Activated CD4-positive, alpha-beta T cell treated with anti-CD3 and anti-CD28 coated beads, Interleukin-10, Interleukin-2, amounts not matched to agents 100 ng/mL and 50 ng/mL, durations not matched to agents 16 hours and 8 hours (primary cell): Measurements from ENCODE around the gene C2orf72.
"Not testable (repeated sequence)": the region's sequence is repeated elsewhere in the genome, so short reads cannot be mapped to it uniquely, and the experiment has no call there.

ENCODE experiments used
- DNase-seq: peaks from one replicate; pipeline ENCODE4 v3.0.0-alpha.2; 2020

The C2orf72 gene

DNA sequence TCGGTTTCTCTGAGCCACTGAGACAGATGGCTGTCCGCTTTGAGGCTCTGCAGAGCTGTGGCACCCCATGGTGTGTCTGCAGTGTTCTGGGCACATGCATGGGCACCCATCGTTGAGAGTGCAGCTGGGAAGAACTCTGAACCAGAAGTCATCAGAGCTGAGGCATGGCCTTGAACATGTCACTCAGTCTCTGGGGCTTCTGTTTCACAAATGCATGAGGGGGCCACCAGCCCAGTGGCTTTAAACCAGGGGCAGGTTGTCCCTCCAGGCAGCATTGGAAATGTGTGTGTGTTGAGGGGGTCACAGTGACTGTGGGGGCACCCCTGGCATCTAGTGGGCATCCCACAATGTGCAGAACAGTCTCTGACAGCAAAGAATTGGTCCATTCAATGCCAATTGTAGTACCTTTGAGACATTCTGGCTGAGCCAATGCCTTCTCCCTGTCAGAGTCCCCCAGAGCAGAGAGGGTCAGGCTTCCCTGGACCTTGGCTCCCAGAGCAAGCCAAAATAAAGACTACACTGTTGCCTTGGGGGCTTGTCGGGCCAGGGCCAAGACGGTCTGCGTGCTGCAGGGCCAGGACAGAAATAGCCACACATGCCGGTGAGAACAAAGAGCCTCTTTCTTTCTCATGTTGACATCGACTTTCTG is 10.1 kb downstream of the C2orf72 start:
- DNase-seq, result no peak

DNA sequence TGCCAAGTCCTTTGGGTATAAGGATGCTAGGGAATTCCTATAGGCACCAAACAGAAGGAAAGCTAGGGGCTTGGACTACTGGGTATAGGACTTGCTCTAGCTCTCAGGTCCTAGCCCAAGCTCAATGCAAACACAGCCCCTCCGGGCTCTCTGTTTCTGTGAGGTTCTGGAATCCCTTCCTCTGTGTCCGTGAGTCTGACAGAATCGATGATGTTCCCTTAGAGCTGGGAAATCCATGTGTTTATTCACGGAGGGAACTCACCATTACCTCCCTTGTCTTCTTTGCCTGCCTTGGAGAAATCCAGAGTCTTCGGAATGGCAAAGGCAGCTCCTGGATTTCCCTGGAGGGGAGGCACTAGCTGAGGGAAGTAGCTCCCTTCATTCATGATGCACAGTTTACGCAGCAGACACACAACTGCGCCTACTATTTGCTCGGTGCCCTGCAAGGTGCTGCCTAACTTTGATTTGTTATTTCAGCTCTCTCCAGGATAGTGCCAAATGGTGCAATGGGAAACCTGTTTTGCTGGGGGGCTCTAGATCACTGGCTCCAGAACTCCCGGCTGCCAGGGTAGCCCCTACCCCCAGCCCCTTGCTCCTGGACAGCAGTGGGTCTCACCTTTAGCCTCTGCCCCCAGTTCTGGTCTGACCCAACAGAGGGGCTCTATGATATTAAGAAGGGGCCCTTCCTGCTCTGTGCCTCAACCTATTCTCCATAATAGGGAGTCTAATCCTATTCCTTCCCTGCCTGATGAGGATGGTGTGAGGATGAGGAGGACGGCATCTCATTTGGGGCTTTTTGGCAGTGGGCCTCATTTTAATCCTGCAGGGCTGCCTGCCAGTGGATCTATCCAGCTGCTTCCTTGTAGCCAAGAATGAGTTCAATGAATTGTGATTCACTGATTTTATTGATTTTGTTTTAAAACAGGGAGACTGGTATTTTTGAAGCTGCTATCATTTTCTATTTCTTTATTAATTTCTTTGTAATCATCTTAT is 10.9 kb downstream of the C2orf72 start:
- DNase-seq, result no peak

DNA sequence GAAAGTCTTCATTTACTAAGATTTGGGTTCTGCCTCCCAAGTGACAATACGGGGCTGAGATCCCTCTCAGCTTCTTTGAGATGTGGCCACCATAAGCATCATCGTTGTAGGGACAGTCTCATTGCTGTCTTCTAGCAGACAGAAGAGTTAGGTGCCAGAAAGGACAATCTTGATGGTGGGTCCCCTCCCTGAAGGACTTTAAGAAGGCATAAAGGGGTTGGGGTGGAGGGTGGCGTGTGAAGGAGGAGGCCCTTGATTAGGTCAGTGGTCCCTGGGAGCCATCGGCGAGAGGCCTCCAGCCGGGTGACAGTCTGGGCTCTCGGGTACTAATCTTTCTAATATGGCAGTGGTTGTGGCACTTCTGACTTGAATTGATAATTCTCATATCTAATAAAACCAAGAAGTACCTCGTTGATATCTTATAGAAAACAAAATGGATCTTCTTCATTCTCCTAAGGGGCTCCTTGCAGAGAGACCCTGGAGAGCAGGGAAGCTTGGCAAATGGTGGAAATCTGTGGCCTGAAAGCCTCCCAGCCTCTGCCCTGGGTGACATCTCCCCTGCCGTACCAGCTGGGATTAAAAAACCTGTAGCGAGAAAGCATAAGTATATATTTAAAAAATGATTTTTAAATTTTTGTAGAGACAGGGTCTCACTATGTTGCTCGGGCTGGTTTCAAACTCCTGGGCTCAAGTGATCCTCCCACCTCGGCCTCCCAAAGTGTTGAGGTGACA is 12.1 kb downstream of the C2orf72 start:
- no peak for DNase-seq

DNA sequence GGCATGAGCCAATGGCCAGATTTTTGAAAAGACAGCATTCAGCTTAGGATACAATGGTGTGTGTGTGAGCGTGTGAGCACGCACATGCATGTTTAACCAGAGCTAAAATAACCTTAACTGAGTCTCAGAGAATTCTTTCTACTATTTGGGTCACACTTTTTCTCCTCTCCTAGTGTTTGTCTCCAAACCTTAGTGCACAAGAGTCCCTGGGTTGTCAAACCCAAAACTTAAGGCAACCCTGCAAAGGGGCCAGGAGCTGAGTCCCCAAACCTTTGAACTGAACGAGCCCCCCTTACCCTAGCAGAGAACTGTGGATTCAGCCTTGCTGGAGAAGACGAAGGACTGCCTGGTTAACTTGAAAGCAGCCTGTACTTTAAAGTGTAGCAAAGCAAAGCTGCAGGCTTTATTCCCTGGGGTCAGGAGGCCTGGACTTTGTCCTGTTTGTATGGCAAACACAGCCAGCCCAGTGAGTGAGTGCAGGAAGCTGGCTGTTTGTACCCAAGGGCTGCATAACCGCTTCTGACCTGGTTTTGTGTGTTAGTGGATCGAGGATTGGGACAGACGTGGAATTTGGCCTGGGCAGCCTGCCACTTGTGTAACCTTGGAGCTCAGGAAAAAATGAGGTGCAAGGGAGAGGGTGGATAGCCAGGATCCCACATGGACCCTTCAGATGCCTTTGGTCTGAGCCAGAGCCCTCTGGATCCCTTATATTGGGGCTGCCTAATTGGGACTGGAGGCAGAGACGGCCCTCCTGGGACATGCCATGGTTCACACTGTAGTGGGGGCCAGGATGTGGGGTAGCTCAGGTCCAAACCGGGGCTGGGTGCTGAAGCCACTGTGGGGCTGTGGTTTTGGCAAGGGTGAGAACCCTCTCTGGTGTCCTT is 12.9 kb downstream of the C2orf72 start:
- DNase-seq, result no peak

DNA sequence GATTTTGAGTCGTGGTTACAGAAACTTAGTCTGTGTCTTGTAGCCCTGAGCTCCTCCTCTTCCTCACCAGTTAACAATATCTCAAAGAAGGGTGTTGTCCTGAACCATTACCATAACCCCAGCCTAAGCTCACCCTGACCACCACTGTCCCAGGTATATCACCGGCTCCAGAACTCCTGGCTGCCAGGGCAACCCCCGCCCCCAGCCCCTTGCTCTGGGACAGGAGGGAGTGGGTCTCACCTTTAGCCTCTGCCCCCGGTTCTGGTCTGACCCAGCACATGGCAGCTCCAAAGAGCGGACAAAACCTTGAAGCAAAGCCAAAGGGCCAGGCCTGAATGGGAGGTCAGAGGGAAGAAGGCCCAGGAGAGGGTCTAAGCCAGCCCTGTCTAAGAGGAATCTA is 13.8 kb downstream of the C2orf72 start:
- no peak for DNase-seq

DNA sequence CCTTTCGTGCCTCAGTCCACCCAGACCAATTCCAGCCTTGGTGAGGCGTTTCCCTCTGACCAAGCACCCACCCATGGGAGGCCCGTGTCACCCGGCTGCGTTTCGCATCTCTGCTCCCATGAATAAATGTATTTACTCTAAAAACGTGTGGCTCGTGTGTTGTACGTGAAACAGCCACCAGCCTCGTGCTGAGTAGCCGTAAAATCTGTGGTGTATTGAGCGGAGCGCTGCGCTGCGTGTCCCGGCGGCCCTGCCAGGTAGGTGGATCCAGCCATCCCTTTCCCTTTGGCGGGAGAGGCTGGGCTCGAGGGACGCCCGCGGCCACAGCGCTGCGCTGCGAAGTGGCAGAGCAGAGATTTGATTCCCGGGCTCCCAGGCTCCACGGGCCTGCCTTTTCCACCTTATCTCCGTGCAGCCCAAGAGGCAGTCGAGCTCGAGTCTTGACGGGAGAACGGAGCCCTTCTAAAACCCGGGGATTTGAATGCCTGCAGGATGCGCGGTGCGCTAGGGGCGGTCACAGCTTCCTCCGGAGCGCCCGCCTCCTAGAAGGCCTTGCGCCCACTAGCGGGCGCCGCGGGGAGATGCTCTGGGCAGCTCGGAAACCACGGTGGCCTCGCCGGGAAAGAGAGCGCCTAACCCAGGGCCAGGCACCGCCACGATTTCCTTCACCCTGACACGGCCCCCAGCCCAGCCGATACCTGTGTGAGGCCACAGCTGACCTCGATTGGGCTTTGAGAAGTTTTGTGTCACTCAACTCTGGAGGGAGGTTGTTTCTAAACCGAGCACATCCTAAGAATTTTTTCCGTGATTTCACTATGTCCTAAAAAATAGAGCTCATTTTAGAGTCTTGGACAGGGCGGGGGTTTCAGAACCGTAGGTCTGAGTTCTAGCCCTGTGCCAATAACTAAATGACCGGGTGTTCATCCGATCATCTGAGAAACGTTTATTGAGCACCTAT is 15.4 kb downstream of the C2orf72 start:
- peak; percentile 91 for DNase-seq

DNA sequence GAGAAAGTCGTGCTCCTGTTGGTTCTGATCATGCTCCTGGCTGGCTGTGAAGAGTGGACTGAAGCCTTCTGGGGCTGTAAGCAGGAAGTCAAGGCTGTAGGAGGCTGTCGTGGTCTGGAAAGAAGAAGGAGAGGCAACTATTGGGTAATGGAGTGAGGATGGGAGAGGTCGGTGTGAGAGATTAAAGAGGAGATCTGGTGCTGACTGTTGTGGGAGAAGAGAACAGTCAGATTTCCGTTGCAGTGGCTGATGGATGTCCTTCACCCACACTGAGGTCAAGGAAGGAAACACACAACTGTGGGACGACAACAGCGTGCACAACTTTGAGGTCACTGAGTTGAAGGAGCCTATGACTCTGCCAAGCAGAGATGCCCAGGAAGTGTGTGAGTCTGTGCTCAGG is 16.5 kb downstream of the C2orf72 start:
- peak; percentile 24 for DNase-seq

DNA sequence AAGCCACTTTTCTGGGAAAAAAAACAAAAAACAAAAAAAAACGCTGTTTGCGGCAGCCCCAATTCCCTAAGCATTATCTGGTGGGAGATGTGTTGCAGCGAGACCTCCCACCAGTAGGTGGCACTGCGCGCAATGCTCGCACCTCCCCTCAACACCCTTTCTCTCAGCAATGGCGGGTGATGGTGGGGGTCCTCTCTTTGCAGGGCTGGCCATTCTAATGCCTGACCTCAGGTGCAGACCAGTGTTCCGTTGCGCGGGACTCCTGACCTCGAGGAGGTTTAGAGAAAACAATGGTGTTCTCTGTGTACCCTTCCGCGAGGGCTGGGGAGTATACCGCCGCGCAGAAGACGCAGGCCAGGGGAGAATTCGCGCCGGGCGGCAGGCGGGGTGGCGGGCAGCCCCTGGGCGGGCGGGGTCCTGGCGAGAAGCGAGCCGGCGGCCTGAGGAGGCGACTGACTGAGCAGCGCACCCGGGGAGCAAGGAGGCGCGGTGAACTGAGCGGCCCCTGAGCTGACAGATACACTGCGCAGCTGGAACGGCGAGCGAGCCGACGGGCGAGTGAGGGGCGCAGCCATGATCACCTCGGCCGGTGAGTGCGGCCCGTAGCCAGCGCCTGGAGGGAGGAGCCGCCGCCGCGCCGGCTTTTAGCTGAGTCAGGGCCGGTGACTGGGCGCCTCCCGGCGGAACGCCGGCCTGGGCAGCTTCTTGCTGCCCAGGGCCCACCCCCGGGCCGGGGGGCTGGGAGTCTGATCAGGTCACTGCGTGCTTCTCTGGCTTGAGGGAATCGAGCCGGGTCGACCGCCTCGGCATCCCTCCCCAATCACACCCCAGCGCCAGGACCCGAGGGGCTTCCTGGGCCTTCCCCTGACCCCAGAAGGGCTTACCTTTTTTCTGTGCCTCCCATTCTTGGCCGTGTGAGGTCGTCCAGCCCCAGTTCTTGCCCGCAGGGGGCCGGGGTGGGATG is 19.4 kb downstream of the C2orf72 start, which contains the start of gene PSMD1:
Gene PSMD1, plus strand, starts transcription at position 415 of the 964 bp plus-strand sequence. Its CDS starts 159 bp downstream, at position 574.
- peak; percentile 96 for DNase-seq

DNA sequence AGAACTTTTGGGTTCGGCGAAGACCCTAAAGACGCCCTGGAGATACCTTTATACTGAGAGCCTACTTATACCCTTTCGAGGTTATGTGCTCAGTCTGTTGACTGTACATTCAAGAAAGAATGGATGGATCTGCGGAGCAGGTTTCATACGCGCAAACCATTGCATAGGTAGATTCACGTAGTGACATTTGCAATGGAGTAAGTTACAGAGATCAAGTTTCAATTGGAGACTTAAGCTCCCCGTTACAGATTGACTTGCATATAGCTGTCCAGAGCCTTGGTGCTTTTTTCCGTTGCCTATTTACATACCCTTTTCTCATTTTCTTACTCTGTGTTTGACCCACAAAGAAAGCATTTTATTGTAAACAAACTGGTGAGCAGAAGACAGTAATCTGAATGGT is 20.3 kb downstream of the C2orf72 start:
- DNase-seq, result no peak

DNA sequence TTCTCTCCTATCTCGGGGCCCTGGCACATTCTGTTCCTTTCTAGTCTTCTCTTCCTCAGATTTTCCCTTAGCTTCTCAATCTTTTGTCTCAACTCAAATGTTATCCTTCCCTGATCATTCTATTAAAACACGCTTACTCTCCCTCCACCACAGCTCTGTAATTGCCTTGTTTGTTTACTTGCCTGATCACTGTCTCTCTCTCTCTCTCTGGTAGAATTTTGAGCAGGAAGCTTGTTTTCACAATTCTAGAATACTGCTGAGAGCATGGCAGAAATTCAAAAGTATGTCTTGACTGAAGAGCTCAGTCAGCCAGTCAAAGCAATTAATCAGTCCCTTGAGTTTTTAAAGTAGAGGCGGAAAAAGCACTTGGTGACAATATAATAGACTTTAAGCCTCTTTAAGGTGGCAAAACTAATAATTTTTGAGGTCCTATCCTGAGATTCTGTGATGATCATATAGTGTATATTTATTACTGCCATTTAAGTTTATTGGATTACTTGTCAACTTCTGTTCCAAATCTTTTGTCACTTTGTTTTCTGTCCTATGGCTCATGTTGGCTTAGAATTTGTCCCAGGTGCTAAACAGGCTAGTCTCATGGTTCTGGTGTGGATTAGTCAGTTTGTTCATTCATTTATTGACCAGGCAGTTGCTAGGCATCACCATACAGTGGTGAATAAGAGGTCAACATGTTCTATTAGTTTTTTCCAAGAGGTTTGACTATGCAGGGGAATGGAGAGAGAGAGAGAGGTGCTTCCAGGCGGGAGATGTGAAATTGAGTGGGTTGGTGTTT is 21.6 kb downstream of the C2orf72 start:
- no peak for DNase-seq

DNA sequence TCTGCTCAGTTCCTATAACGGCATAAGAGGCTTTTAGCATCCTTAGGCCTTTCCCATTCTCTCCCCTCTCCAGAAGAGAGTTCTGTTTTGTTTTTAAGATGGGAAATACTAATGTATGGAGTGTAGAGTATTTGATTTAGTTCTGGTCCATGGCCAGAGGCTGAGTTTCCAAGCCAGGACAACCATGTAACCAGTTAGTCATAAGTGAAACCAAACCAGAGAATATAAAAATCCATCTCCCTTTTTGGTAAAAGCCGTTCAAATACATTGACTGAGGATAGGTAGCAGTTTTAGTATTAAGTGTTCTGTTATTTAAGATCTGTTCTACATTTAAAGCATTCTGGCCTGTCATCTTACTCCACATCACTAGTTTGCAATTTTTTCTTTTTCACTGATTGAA is 22.4 kb downstream of the C2orf72 start:
- no peak for DNase-seq

DNA sequence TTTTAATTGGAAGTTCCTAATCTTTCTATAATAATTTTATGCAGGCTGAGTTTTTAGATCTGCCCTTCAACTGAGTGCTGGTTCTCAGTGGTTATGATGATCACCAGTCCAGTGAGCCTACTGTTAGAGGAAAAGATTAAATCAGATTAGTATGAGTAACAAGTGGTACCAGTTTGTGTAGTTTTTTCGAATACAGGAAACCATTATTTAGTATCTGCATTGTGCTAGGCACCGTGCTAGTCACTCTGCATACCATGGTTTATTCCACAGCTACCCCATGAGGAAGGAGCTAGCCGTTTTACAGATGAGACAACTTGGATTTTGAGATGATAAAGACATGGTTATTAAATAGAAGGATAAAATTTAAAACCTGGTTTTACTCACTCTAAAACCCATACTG is 25.5 kb downstream of the C2orf72 start:
- peak; percentile 41 for DNase-seq

DNA sequence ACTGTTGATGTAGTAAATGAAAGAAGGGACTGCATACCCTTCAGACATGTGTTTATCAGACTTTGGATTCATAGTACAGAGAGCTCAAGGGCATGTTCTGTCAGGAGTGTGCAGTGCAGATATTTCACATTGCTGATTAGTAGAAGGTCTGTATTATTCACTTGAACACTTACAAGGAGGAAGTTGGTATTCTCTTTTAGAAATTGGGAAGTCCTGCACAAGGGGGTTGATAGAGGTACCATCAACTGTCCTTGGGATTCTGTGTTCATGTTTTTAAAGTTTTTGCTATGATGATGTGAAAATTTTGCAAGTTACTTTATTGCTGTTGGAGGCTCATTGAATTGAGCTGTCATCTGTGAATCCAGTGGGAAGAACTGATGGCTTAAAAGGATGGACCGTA is 26.0 kb downstream of the C2orf72 start:
- no peak for DNase-seq

DNA sequence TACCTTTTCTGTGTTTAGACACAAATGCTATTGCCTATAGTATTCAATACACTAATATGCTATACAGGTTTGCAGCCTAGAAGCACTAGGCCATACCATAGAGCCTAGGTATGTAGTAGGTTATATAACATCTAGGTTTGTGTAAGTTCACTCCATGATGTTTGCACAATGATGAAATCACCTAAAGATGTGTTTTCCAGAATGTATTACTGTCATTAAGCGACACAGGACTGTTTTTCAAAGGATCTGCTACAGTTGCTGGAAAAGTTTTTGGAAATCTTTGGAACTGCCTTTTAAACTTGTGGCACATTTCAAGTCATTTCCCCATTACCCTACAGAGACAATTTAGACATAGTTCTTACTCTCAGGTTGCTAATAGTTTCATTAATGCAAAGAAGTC is 28.6 kb downstream of the C2orf72 start:
- DNase-seq, result no peak

DNA sequence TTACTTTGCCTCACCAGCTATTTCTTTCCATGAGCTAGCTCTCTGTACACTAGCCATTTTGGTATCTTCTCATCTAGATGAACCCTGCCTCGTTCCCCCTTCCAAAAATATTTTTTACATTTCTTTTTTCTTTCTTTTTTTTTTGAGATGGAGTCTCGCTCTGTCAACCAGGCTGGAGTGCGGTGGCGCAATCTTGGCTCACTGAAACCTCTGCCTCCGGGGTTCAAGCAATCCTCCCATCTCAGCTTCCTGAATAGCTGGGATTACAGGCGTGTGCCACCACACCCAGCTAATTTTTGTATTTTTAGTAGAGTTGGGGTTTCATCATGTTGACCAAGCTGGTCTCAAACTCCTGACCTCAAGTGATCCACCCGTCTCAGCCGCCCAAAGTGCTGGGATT is 30.2 kb downstream of the C2orf72 start:
- not testable (repeated sequence) for DNase-seq

DNA sequence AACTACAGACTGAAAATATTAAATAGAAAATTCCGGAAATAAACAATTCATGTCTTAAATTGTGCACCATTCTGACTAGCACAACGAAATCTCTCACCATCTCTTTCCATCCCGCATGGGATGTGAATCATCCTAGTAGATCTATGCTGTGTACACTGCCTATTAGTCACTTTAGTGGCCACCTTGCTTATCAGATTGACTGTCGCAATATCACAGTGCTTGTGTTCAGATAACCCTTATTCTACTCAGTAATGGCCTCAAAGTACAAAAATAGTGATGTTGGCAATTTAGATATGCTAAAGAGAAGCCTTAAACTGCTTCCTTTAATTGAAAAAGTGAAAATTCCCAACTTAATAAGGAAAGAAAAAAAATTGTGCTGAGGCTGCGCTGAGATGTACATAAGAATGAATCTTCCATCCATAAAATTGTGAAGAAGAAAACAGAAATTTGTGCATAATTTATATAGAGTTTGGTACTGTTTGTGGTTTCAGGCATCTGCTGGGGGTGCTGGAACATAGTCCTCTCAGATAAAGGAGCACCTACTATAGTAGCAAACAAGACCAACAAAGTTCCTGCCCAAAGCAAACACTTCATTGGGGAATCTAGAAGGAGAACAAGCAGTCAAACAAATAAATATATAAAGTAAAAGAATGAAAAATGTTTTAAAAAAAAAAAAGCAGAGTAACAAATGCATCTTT is 31.4 kb downstream of the C2orf72 start:
- peak; percentile 86 for DNase-seq

DNA sequence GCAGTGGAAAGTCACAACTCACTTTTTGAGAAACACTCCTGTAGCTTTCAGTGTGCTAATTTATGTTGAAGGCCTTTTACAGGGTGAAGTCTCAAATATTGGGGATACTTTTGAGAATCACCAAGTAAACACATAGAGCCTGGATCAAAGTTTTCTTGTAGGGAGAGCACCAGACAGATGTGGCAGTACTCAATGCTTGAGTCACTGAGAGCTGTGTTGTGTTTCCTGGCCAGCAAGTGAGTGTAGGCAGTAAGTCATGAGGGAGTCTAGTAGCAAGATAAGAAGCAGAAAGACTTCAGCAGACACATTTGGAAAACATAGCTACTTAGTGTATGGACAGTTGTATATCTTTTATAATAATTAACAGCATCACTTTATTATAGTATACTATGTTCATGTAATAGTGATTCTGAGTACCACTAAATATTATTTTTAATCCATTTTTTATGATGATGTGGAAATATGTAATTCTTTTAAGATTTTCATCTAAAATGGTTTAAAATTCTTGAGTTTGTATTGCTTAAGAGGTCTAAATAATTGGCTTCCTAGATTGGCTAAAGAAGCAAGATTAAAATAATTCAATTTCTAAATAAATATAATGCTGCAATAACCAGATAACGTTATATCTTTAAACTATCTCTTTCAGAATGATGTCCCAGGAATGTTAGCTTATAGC is 32.2 kb downstream of the C2orf72 start:
- peak; percentile 38 for DNase-seq

DNA sequence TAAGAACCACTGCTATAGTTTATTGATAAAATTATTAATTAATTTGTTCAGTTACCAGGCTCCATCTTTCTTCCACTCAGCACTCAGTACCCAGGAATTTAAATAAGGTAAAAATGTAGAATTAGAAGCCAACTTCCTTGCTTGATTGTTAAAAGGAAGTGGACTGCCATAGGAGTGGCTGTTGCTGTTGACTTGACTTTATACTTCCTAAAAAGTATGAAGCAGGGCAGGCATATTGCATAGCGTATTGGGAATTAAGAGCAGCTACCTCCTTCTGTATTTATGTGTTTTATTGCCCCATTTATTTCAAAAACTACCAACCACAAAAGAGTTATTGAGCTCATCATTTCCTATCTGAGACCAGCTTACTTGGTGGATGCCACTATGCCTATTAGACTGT is 47.2 kb downstream of the C2orf72 start:
- no peak for DNase-seq
